Measurements from ENCODE around the gene WDR64.

GRCh38 chr1:241638099-241638682, 13.9 kb upstream of the WDR64 start:
- no peak for TF ChIP-seq CTCF (IDR thresholded peaks at IDR 0.05)
- TF ChIP-seq POLR2A (IDR thresholded peaks at IDR 0.05): no peak
